Small intestine (tissue), 7 donors: ENCODE measurements around the gene SGSM2. TPM values are rescaled to one million over a fixed set of nuclear protein-coding genes. Genes with fewer than 3 reads are reported as not detected.

Experiments used
- DNase-seq, 2 donors: peaks; one replicate each; pipeline versions ENCODE4 v3.0.0 to v3.0.0-alpha.2; 2013
- FAIRE-seq: peaks from 2 replicates; lab custom pipeline; 2012; peaks lifted over from hg19 to GRCh38; lab: Jason Lieb, UNC
- H3K27ac ChIP-seq, 3 donors: one replicate each; pipeline ENCODE4 v1.5.1; 2013; ENCODE audit warnings: low read length in 2 of 3, mild to moderate bottlenecking in 2 of 3, control low read depth in 1 of 3, inconsistent platforms in 1 of 3, low read depth in 1 of 3, moderate library complexity in 1 of 3
- H3K27me3 ChIP-seq, 3 donors: one replicate each; pipeline ENCODE4 v1.6.1; 2013; ENCODE audit warnings: low read length in 3 of 3, inconsistent platforms in 1 of 3; ENCODE audit not compliant: control insufficient read depth in 3 of 3, insufficient read depth in 3 of 3
- H3K36me3 ChIP-seq, 3 donors: one replicate each; pipeline ENCODE4 v1.6.1; 2013; ENCODE audit warnings: low read length in 3 of 3, inconsistent platforms in 1 of 3, low read depth in 1 of 3, mild to moderate bottlenecking in 1 of 3, moderate library complexity in 1 of 3; ENCODE audit not compliant: control insufficient read depth in 3 of 3, insufficient read depth in 2 of 3
- H3K4me1 ChIP-seq, 3 donors: one replicate each; pipeline ENCODE4 v1.6.1; 2013; ENCODE audit warnings: low read length in 2 of 3, inconsistent platforms in 1 of 3, low read depth in 1 of 3, mild to moderate bottlenecking in 1 of 3, moderate library complexity in 1 of 3; ENCODE audit not compliant: control insufficient read depth in 3 of 3, insufficient read depth in 2 of 3
- H3K4me3 ChIP-seq, 3 donors: one replicate each; pipeline ENCODE4 v1.5.1; 2013; ENCODE audit warnings: low read length in 3 of 3, control low read depth in 1 of 3, inconsistent platforms in 1 of 3, low read depth in 1 of 3, mild to moderate bottlenecking in 1 of 3, moderate library complexity in 1 of 3
- H3K9me3 ChIP-seq, 2 donors: one replicate each; pipeline ENCODE4 v1.6.1; 2013; ENCODE audit warnings: low read depth in 1 of 2, low read length in 1 of 2; ENCODE audit not compliant: control insufficient read depth in 2 of 2, insufficient read depth in 1 of 2
- WGBS, 3 donors: extraction: QIAGEN DNeasy Blood & Tissue Kit; methylation state at CpG; one replicate each; pipeline ENCODE4 v1.1.7; 2013; 5-methylcytosine and 5-hydroxymethylcytosine counted together
- polyA plus RNA-seq, 4 donors: library from polyadenylated mRNA; stranded (reverse) in 3 of 4; unstranded in 1 of 4; fragments of 200-250 nt in 3 of 4; fragments of 120-200 nt in 1 of 4; gene quantifications; one replicate each; pipeline versions ENCODE4 v1.2.1 to v1.2.3, GENCODE V29; 2013
- donor health status: healthy with polysubstance abuse.
- donor health status: control.
- donor health status: control.
- donor health status: Bipolar disorder and iron deficiency.
- donor health status: healthy.

Gene SGSM2
- polyA plus RNA-seq, 4 donors, result 32.2 to 55.9 (median 40.3) TPM

GRCh38 chr17:2380950-2381649, 43.8 kb downstream of the SGSM2 start:
- FAIRE-seq (no peak), DNase-seq (no peak)
- no peaks in the 10 kb centered on the region for H3K27me3 ChIP-seq
- no peaks in the 10 kb centered on the region for H3K9me3 ChIP-seq
- peaks cover 0 to 13% (median 2%) of the 10 kb centered on the region in 3 donors for H3K4me1 ChIP-seq
- no peak overlapping the region for H3K4me3 ChIP-seq
- WGBS, 3 donors, result 75 to 83% (median 83%) methylated on average over 15 of the region's 15 CpGs
- H3K36me3 ChIP-seq, result peaks cover 2 to 84% (median 2%) of the 10 kb centered on the region in 3 donors
- H3K27ac ChIP-seq, result no peak overlapping the region

GRCh38 chr17:2383628-2384167, 46.4 kb downstream of the SGSM2 start:
- H3K4me3 ChIP-seq, result no peak overlapping the region
- H3K4me1 ChIP-seq, result peaks cover 2 to 13% (median 4%) of the 10 kb centered on the region in 3 donors
- 25 to 76% (median 51%) methylated on average over 11 of the region's 11 CpGs for WGBS, 3 donors
- H3K27ac ChIP-seq, result peak overlapping the region; percentile 25 to 84 (median 28)
- no peaks in the 10 kb centered on the region for H3K27me3 ChIP-seq
- peaks cover 0 to 86% (median 7%) of the 10 kb centered on the region in 3 donors for H3K36me3 ChIP-seq
- DNase-seq (peak; percentile 41 to 90), FAIRE-seq (no peak)
- H3K9me3 ChIP-seq, result no peaks in the 10 kb centered on the region

GRCh38 chr17:2384439-2385127, 47.3 kb downstream of the SGSM2 start:
- Histone ChIP-seq H3K9me3 (no peaks in the 10 kb centered on the region), H3K27me3 (no peaks in the 10 kb centered on the region), H3K4me1 (peaks cover 2 to 13% (median 4%) of the 10 kb centered on the region in 3 donors), H3K36me3 (peaks cover 0 to 86% (median 7%) of the 10 kb centered on the region in 3 donors), H3K27ac (no peak overlapping the region), H3K4me3 (no peak overlapping the region)
- no peak for DNase-seq
- no peak for FAIRE-seq
- 81 to 87% (median 84%) methylated on average over 22 of the region's 22 CpGs for WGBS, 3 donors

GRCh38 chr17:2385240-2386210, 48.2 kb downstream of the SGSM2 start:
- H3K4me3 ChIP-seq, result no peak overlapping the region
- H3K9me3 ChIP-seq, result no peaks in the 10 kb centered on the region
- no peak for FAIRE-seq
- H3K36me3 ChIP-seq, result peaks cover 0 to 86% (median 7%) of the 10 kb centered on the region in 3 donors
- DNase-seq, result no peak
- H3K27ac ChIP-seq, result peak overlapping the region in 2 of 3 donors; percentile 18 to 38
- WGBS, 3 donors, result 68 to 70% (median 68%) methylated on average over 18 of the region's 18 CpGs
- no peaks in the 10 kb centered on the region for H3K27me3 ChIP-seq
- H3K4me1 ChIP-seq, result peaks cover 2 to 18% (median 4%) of the 10 kb centered on the region in 3 donors

- FAIRE-seq, result no peak
- H3K4me1 ChIP-seq, result peaks cover 3 to 25% (median 5%) of the 10 kb centered on the region in 3 donors
- peaks cover 0 to 85% (median 9%) of the 10 kb centered on the region in 3 donors for H3K36me3 ChIP-seq
- H3K4me3 ChIP-seq, result no peak overlapping the region
- no peaks in the 10 kb centered on the region for H3K9me3 ChIP-seq
- peak; percentile 55 to 92 for DNase-seq
- H3K27ac ChIP-seq, result peak overlapping the region in 2 of 3 donors; percentile 20 to 44
- H3K27me3 ChIP-seq, result no peaks in the 10 kb centered on the region
- WGBS, 3 donors, result 26 to 80% (median 48%) methylated on average over 21 to 22 of the region's 22 CpGs
These were observed 49.2 kb downstream of the SGSM2 start for GRCh38 chr17:2386400-2387085.

- 88 to 91% (median 91%) methylated on average over 28 to 41 of the region's 41 CpGs for WGBS, 3 donors
- peaks cover 9 to 33% (median 11%) of the 10 kb centered on the region in 3 donors for H3K4me1 ChIP-seq
- DNase-seq (no peak), FAIRE-seq (no peak)
- H3K36me3 ChIP-seq, result peaks cover 0 to 85% (median 9%) of the 10 kb centered on the region in 3 donors
- H3K27me3 ChIP-seq, result no peaks in the 10 kb centered on the region
- no peak overlapping the region for H3K4me3 ChIP-seq
- H3K27ac ChIP-seq, result no peak overlapping the region
- H3K9me3 ChIP-seq, result no peaks in the 10 kb centered on the region
These were observed 50.1 kb downstream of the SGSM2 start for GRCh38 chr17:2387086-2388019.
